Transverse colon (tissue), 4 donors: ENCODE data around the gene MYF5. TPM values are rescaled to one million over a fixed set of nuclear protein-coding genes. Genes with fewer than 3 reads are reported as not detected.

Experiments used
- DNase-seq: peaks from one replicate; pipeline ENCODE4 v3.0.0-alpha.2; 2019
- H3K27ac ChIP-seq, 4 donors: fragments of 200-600 bp; sonication (generic); 2 replicates each; pipeline ENCODE4 v1.5.1; 2016 to 2018; ENCODE audit warnings: inconsistent platforms in 4 of 4
- H3K27me3 ChIP-seq: fragments of 200-600 bp; sonication (generic); 2 replicates; pipeline ENCODE4 v1.5.1; 2017; ENCODE audit warnings: inconsistent platforms
- H3K36me3 ChIP-seq, 4 donors: fragments of 200-600 bp; sonication (generic); 2 replicates each; pipeline ENCODE4 v1.5.1; 2017 to 2019; ENCODE audit warnings: inconsistent platforms in 4 of 4
- H3K4me1 ChIP-seq, 4 donors: fragments of 200-600 bp; sonication (generic); 2 replicates each; pipeline ENCODE4 v1.5.1; 2017 to 2020; ENCODE audit warnings: inconsistent platforms in 4 of 4
- H3K4me3 ChIP-seq, 4 donors: fragments of 200-600 bp; sonication (generic); 1 replicate in 1 of 4; 2 replicates in 3 of 4; pipeline versions ENCODE4 v1.5.1 to v1.6.1; 2017 to 2019; ENCODE audit warnings: inconsistent platforms in 4 of 4
- H3K9me3 ChIP-seq, 2 donors: fragments of 200-600 bp; sonication (generic); 2 replicates each; pipeline ENCODE4 v1.5.1; 2017 to 2019; ENCODE audit warnings: inconsistent platforms in 2 of 2
- EP300 ChIP-seq: sonication (generic); formaldehyde crosslinking; IDR thresholded peaks from one replicate; pipeline ENCODE4 v1.6.1; 2017; ENCODE audit warnings: antibody characterized with exemption, low read depth
- POLR2A ChIP-seq: fragments of 450-650 bp; IDR thresholded peaks from one replicate; pipeline ENCODE4 v1.6.1; 2016; ENCODE audit warnings: antibody characterized with exemption, mild to moderate bottlenecking, moderate library complexity
- POLR2AphosphoS5 ChIP-seq, 3 donors: sonication (generic); formaldehyde crosslinking; IDR thresholded peaks; one replicate each; pipeline ENCODE4 v1.6.1; 2016; ENCODE audit warnings: antibody characterized with exemption in 3 of 3
- WGBS, 2 donors: methylation state at CpG; one replicate each; pipeline ENCODE4 v1.1.5; 2018; ENCODE audit warnings: low coverage in 1 of 2; 5-methylcytosine and 5-hydroxymethylcytosine counted together
- in situ Hi-C, 4 donors: fragments of 200-750 bp; cut with MboI; loops; one replicate each; pipeline versions ENCODE4 v1.15.0 to v1.15.1; 2017; ENCODE audit warnings: low sequenced_read_pairs in 3 of 4, low pct_ligation_motif_present in 1 of 4, low pct_unique_long_range_greater_than_20kb in 1 of 4
- intact Hi-C: fragments of 100-400 bp; cut with DNase I; formaldehyde crosslinking; loops from one replicate; pipeline ENCODE4 v1.15.1; 2023; ENCODE audit warnings: low total_unique reads
- total RNA-seq, 4 donors: library from RNA; depleted of rRNA; stranded (reverse); fragments of >200 nt; gene quantifications; one replicate each; pipeline ENCODE4 v1.1.0, GENCODE V29; 2016
- TF ChIP-seq, protein P1 (sequence below), 5 experiments: fragments of 200-600 bp in 3 of 5; fragments of 450-650 bp in 2 of 5; sonication (generic) in 3 of 5; IDR thresholded peaks; 1 replicate in 2 of 5; 2 replicates in 3 of 5; pipeline ENCODE4 v1.5.1; 2016 to 2017; ENCODE audit warnings: antibody characterized with exemption in 5 of 5, inconsistent platforms in 3 of 5, mild to moderate bottlenecking in 2 of 5, moderate library complexity in 1 of 5

MYF5 gene
- total RNA-seq, 4 donors from 2014 or later = not detected

DNA sequence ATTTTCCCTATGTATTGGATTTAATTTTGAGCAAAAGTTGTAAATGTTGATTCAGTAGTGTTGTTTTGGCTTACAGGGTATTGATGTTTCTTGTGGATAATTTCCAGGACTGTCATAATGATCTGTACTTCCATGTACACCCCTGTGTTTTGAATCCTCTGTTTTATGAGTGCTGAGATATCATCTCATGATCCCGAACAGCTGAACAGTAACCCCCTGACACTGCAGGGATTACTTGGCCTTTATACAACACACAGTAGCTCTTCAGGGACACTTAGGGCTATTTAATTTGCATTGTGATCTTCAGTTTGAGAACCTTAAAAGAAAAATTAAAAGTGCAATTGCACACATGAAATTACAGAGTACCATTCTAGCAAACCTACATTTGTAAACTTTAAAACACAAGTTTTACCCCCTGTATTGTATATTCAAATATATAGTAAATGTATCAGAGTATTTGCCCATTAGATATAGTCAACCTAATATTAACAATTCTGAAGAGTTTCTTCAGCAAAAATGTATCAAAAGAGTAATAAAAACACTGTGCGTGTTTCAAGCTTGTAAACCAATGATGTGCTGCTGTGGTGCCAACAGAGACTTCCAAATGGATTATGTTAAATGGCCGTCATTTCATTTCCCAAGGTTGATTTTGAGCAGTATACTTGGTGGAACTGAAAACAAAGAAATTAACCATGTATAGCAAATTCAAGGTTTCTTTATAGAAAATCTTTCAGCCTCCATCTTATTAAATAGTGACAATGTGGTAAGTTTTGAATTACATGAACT is 37.2 kb upstream of the MYF5 start:
- no peak for DNase-seq
- no peak overlapping the region for H3K27ac ChIP-seq
- no peak overlapping the region for H3K4me3 ChIP-seq
- H3K36me3 ChIP-seq = no peaks in the 10 kb centered on the region
- no peaks in the 10 kb centered on the region for H3K27me3 ChIP-seq
- H3K9me3 ChIP-seq = no peaks in the 10 kb centered on the region
- WGBS, 2 donors = 76 to 78% methylated on average over 2 to 3 of the region's 3 CpGs
- TF ChIP-seq POLR2A (no peak), POLR2AphosphoS5 (IDR thresholded peaks at IDR 0.05) (no peak), EP300 (no peak)
- TF ChIP-seq, protein P1, sequence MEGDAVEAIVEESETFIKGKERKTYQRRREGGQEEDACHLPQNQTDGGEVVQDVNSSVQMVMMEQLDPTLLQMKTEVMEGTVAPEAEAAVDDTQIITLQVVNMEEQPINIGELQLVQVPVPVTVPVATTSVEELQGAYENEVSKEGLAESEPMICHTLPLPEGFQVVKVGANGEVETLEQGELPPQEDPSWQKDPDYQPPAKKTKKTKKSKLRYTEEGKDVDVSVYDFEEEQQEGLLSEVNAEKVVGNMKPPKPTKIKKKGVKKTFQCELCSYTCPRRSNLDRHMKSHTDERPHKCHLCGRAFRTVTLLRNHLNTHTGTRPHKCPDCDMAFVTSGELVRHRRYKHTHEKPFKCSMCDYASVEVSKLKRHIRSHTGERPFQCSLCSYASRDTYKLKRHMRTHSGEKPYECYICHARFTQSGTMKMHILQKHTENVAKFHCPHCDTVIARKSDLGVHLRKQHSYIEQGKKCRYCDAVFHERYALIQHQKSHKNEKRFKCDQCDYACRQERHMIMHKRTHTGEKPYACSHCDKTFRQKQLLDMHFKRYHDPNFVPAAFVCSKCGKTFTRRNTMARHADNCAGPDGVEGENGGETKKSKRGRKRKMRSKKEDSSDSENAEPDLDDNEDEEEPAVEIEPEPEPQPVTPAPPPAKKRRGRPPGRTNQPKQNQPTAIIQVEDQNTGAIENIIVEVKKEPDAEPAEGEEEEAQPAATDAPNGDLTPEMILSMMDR (IDR thresholded peaks at IDR 0.05) = no peak
- H3K4me1 ChIP-seq = no peaks in the 10 kb centered on the region
- intact Hi-C loops (no loop called here), in situ Hi-C loops (no loop called here)

DNA sequence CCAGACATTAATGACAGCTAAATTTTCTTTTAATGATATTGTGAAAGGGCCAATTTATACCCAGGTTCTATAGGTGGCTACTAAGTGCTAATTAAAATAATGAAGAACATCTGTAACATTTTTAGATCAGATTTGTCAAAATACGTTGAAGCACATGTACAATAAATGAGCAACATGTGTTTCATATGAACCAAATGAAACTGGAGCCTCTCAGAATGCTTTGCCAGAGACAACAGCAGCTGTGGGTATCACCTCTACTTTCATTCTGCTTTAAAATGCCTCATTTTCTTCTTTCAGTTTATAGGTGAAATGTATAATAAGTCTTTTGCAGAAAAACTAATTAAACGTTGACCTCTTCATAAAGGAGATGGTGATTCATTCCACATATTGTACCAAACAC is 35.4 kb upstream of the MYF5 start:
- in situ Hi-C loops = no loop called here
- WGBS, 2 donors = 55 to 57% methylated on average over 2 of the region's 2 CpGs
- Histone ChIP-seq H3K4me3 (no peak overlapping the region), H3K4me1 (no peaks in the 10 kb centered on the region), H3K9me3 (no peaks in the 10 kb centered on the region), H3K27me3 (no peaks in the 10 kb centered on the region), H3K27ac (no peak overlapping the region), H3K36me3 (no peaks in the 10 kb centered on the region)
- DNase-seq = no peak
- TF ChIP-seq POLR2AphosphoS5 (IDR thresholded peaks at IDR 0.05) = no peak
- TF ChIP-seq, protein P1 (IDR thresholded peaks at IDR 0.05) = no peak
- TF ChIP-seq EP300 = no peak
- TF ChIP-seq POLR2A = no peak
- intact Hi-C loops = no loop called here

DNA sequence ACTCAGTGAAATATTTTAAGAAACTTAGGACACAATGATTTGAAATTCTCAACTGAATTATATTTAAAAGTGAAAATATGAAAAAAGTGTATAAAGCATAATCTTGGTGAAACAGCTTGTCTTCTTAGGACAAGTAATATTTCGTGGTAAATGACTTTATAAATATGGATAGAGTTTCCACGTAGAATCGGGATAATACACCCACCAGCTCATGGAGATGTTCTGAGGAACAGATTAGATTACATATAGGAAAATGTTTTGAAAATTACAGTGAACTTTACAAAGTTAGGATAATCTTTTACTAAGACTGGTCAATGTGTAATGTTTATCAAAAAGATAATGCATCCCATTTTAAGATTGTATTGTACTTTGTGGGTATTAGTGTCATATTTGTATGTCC is 34.9 kb upstream of the MYF5 start:
- intact Hi-C loops (no loop called here), in situ Hi-C loops (no loop called here)
- no peak overlapping the region for H3K27ac ChIP-seq
- H3K4me3 ChIP-seq = no peak overlapping the region
- no peak for DNase-seq
- H3K27me3 ChIP-seq = no peaks in the 10 kb centered on the region
- H3K36me3 ChIP-seq = no peaks in the 10 kb centered on the region
- H3K4me1 ChIP-seq = no peaks in the 10 kb centered on the region
- 74 to 78% methylated on average over 3 of the region's 3 CpGs for WGBS, 2 donors
- H3K9me3 ChIP-seq = no peaks in the 10 kb centered on the region
- TF ChIP-seq POLR2AphosphoS5 (IDR thresholded peaks at IDR 0.05) = no peak
- no peak for TF ChIP-seq POLR2A
- TF ChIP-seq EP300 = no peak
- TF ChIP-seq, protein P1 (IDR thresholded peaks at IDR 0.05) = no peak

DNA sequence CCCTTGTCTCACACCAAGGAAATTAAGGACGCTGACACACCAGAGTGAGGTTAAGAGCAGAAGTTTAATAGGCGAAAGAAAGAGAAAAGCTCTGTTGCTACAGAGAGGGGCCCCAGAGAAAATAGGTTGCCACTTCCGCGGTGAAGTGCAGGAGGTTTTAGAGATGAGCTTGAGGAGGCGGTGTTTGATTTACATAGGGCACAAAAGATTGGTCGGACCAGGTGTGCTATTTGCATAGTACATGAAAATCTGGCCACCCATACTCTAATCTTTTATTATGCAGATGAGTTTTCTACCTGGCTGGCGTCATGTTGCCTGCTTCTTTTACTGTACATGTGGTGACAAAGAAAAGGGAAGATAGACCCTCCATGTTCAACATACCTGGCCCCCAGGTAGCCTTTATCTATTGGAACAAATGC is 32.6 kb upstream of the MYF5 start:
- Histone ChIP-seq H3K9me3 (no peaks in the 10 kb centered on the region), H3K36me3 (no peaks in the 10 kb centered on the region), H3K4me1 (no peaks in the 10 kb centered on the region), H3K4me3 (no peak overlapping the region), H3K27ac (no peak overlapping the region), H3K27me3 (no peaks in the 10 kb centered on the region)
- intact Hi-C loops = no loop called here
- no peak for DNase-seq
- TF ChIP-seq POLR2AphosphoS5 (IDR thresholded peaks at IDR 0.05) = no peak
- TF ChIP-seq, protein P1 (IDR thresholded peaks at IDR 0.05) = no peak
- TF ChIP-seq EP300 = no peak
- no peak for TF ChIP-seq POLR2A
- 40 to 48% methylated on average over 1 to 7 of the region's 7 CpGs for WGBS, 2 donors
- in situ Hi-C loops = no loop called here
